MG63 (cell line): ENCODE measurements around the gene SORL1. TPM values are rescaled to one million over a fixed set of nuclear protein-coding genes. Genes with fewer than 3 reads are reported as not detected.
"Not testable (repeated sequence)": the region's sequence is repeated elsewhere in the genome, so short reads cannot be mapped to it uniquely, and the experiment has no call there.

Experiments
- DNase-seq: peaks from one replicate; pipeline ENCODE4 v3.0.0-alpha.2; 2020
- H3K27me3 ChIP-seq: fragments of 250-450 bp; sonication (Bioruptor Pico); 2 replicates; pipeline ENCODE4 v1.5.1; 2020; ENCODE audit warnings: mild to moderate bottlenecking, moderate library complexity
- H3K36me3 ChIP-seq: fragments of 250-450 bp; sonication (Bioruptor Pico); 2 replicates; pipeline ENCODE4 v1.5.1; 2020; ENCODE audit warnings: mild to moderate bottlenecking, moderate library complexity
- H3K4me3 ChIP-seq: fragments of 250-450 bp; sonication (Bioruptor Pico); 2 replicates; pipeline ENCODE4 v1.5.1; 2020; ENCODE audit warnings: mild to moderate bottlenecking, moderate library complexity
- H3K9me3 ChIP-seq: fragments of 250-450 bp; sonication (Bioruptor Pico); 2 replicates; pipeline ENCODE4 v1.5.1; 2020; ENCODE audit warnings: mild to moderate bottlenecking, moderate library complexity
- total RNA-seq: library from RNA; depleted of rRNA; stranded (reverse); fragments of >200 nt; shearing (Covaris generic); gene quantifications from 2 replicates; pipeline ENCODE4 v1.2.3, GENCODE V29; 2014; ENCODE audit warnings: low replicate concordance; rRNA removed

The SORL1 gene
- total RNA-seq: 0.59 and 0.69 TPM in 2 replicates

DNA sequence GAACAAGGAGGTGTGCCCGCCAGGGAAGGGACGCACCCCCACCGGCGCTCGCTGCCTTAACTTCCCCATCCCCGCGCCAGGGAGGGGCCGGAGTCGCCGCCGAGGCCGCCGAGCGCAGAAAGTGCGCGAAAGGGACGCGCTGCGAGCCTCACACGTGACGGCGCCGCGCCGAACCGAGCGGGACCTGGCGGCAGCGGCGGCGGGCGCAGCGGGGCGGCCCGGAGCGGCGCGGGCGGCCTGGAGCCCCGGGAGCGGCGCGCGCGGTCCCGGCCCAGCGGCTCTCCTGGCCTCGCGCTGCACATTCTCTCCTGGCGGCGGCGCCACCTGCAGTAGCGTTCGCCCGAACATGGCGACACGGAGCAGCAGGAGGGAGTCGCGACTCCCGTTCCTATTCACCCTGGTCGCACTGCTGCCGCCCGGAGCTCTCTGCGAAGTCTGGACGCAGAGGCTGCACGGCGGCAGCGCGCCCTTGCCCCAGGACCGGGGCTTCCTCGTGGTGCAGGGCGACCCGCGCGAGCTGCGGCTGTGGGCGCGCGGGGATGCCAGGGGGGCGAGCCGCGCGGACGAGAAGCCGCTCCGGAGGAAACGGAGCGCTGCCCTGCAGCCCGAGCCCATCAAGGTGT lies at the start of gene SORL1:
TSS of gene SORL1 (plus strand) at position 329 of the 623 bp plus-strand sequence. CDS start at position 347, 18 bp downstream.
- Histone ChIP-seq H3K27me3 (peaks cover 10% of the 10 kb centered on the region), H3K36me3 (no peaks in the 10 kb centered on the region), H3K4me3 (peak within 1 kb of the TSS; percentile 53), H3K9me3 (no peaks in the 10 kb centered on the region)
- peak; percentile 62 for DNase-seq

DNA sequence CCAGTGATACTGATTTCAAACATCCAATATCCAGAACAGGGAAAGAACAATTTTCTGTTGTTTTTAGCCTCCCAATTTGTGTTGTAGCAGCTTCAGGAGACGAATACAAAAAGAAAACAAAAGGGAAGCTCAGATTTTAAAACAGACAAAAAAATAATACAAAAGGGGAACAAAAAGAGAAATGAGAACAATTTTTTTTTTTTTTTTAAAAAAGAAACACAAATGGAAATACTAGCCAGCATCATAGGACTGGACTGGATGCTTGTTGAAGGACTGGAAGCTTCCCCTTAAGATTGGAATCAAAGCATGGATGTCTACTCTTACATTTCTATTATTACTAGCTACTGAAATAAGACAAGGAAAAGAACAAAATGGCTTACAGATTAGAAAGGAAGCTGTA lies 46.5 kb upstream of the SORL1 start:
- no peak overlapping the region for H3K4me3 ChIP-seq
- H3K36me3 ChIP-seq: no peaks in the 10 kb centered on the region
- no peaks in the 10 kb centered on the region for H3K27me3 ChIP-seq
- no peak for DNase-seq
- peaks cover 3% of the 10 kb centered on the region; the same call in 1 of the 2 replicates for H3K9me3 ChIP-seq

DNA sequence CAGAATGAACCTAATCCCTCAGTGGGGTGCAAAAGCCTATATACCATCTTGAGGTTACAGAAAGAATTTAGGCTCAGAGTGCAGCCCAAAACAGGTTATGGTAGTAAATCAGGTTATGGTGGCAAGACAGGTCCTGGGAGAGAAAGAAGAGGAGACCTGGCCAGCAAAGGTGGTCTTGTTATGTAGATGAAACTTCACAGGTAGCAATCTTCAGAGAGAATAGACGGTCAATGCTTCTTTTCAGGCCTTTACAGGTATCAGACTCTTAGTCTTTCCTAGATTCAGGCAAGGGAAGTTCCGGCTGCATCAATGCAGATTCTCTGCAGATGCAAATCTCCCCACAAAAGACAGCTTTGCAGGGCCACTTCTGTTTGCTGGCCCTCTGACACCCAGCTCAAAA lies 45.8 kb upstream of the SORL1 start:
- H3K27me3 ChIP-seq: no peaks in the 10 kb centered on the region
- no peaks in the 10 kb centered on the region for H3K36me3 ChIP-seq
- peaks cover 3% of the 10 kb centered on the region; the same call in 1 of the 2 replicates for H3K9me3 ChIP-seq
- DNase-seq: no peak
- H3K4me3 ChIP-seq: no peak overlapping the region

DNA sequence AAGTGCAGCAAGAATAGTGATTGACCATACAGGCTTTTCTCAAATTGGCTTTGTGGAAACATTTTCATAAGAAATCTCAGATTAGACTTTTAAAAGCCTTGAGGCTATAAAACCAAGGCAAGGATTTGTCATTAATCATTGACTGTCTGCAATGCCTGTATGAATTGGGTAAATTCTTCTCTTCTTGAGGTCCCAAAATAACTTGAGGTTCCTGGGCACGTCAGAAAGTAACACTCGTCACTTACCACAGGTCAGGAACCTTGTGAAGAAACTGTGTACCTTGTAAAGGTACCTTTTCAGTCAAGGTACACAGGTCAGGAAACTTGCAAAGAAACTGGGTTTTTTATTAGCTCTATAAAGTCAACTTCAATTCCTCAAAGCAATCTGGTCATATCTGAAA lies 43.3 kb upstream of the SORL1 start:
- DNase-seq: no peak
- Histone ChIP-seq H3K27me3 (no peaks in the 10 kb centered on the region), H3K9me3 (no peaks in the 10 kb centered on the region), H3K4me3 (no peak overlapping the region), H3K36me3 (no peaks in the 10 kb centered on the region)

DNA sequence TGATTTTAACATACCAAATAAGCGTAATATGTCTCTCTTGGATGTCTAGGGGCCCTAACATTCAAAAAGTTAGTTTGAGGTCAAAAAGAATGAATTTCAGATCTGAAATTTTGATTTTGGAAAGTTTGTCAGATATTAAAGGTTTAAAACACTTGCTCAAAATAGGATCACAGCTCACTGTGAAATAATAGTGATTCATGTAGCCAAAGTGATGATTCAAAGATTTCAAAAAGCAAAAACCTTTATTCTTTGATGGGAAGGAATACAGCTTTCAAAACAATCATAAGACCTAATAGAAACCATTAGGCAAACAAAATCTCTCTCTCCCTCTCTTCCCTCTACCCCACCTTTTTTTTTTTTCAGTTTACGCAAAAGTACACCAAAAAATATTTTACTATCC lies 42.1 kb upstream of the SORL1 start:
- H3K27me3 ChIP-seq, H3K36me3 ChIP-seq, DNase-seq, H3K4me3 ChIP-seq, H3K9me3 ChIP-seq: not testable (repeated sequence)

DNA sequence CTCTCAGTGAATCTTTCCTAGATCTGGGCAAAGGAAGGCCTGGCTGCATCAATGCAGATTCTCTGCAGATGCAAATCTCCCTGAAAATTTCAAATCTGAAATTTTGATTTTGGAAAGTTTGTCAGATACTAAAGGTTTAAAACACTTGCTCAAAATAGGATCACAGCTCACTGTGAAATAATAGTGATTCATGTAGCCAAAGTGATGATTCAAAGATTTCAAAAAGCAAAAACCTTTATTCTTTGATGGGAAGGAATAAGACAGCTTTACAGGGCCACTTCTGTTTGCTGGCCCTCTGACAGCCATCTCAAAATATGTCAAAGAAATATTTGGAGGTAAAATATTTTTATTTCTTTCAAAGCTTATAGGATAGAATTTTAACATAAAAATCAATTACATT lies 40.8 kb upstream of the SORL1 start:
- H3K9me3 ChIP-seq, DNase-seq, H3K4me3 ChIP-seq, H3K27me3 ChIP-seq, H3K36me3 ChIP-seq: not testable (repeated sequence)

DNA sequence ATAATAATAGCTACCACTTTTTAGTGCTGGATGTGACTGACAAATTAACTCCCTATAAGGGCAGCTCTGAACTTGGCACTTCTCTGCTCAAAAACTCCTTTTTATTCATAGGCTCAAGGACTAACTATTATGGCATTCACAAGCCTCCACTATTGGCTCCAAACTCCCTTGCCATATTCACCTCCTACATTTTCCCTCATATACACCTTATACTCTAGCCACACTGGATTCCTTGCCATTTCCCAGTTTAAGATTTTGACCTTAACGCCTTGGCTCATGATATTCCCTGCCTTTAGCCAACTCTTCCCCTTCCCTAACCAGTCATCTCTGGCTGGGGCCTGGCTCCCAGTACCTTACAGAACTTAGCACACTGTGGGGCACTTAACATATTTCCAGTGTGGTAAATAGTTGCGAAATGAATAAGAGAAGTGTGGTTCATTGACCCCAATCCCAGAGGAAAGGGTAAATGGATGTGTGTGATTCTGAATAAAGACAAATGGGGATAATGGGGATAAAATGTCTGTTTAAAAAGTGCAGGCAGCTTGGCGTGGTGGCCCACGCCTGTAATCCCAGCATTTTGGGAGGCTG lies 40.0 kb upstream of the SORL1 start:
- peak; percentile 4 for DNase-seq
- Histone ChIP-seq H3K4me3 (no peak overlapping the region), H3K9me3 (no peaks in the 10 kb centered on the region), H3K36me3 (no peaks in the 10 kb centered on the region), H3K27me3 (no peaks in the 10 kb centered on the region)

DNA sequence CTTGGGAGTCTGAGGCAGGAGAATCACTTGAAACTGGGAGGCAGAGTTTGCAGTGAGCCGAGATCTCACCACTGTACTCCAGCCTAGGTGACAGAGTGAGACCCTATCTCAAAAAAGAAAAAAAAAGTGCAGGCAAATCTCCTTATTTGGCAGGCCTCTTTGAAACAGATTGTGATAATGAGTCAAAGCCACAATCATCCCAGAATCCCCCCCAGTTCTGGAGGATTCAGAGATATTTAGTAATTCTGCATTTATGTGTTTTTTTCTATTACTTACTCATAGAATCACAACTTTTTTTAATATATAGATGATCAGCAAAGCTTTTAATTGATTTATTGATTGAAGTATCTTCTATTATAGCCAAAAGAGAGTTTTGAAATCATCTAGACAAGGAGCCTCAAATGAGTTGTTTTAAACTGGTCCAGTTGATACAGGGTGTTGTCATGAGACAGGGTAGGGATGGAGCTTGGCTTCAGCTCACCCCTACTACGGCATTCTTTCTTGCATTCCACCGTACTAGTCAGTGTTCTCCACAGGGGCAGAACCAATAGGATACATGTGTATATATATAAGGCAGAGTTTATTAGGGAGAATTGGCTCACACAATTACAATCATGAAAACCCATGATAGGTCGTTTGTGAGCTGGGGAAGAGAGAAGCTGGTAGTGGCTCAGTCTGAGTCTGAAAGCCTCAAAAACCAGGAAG lies 39.3 kb upstream of the SORL1 start:
- no peak for DNase-seq
- H3K27me3 ChIP-seq: no peaks in the 10 kb centered on the region
- no peaks in the 10 kb centered on the region for H3K9me3 ChIP-seq

GRCh38 chr11:121414141-121414913 lies 37.8 kb upstream of the SORL1 start:
- H3K9me3 ChIP-seq: no peaks in the 10 kb centered on the region
- no peaks in the 10 kb centered on the region for H3K27me3 ChIP-seq
- no peak for DNase-seq
- no peaks in the 10 kb centered on the region for H3K36me3 ChIP-seq
- no peak overlapping the region for H3K4me3 ChIP-seq

More for the DNA sequence above, 39.3 kb upstream of the SORL1 start:
- H3K4me3 ChIP-seq: no peak overlapping the region
- no peaks in the 10 kb centered on the region for H3K36me3 ChIP-seq

DNA sequence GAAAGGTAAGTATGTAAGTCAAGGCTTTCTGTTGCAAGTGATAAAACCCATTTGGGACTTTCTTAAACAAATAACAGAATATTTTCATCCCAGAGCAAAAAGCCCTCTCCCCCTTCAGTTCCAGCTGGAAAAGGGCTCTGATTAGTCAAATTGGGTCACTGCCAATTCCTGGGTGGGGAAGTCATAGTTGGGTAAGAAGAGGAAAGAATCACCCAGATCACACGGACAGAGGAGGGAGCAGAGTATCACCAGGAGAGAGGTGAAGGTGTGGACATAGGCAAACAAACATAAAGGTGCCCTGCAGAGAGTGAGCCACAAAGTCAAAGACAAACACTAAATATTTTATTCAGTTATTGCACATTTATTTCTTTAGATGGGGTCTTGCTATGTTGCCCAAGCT lies 36.3 kb upstream of the SORL1 start:
- no peaks in the 10 kb centered on the region for H3K27me3 ChIP-seq
- no peak overlapping the region for H3K4me3 ChIP-seq
- H3K9me3 ChIP-seq: no peaks in the 10 kb centered on the region
- DNase-seq: peak; percentile 36
- no peaks in the 10 kb centered on the region for H3K36me3 ChIP-seq

- Histone ChIP-seq H3K9me3 (no peaks in the 10 kb centered on the region), H3K27me3 (no peaks in the 10 kb centered on the region), H3K36me3 (no peaks in the 10 kb centered on the region), H3K4me3 (no peak overlapping the region)
- DNase-seq: peak; percentile 91
These were observed 35.0 kb upstream of the SORL1 start for GRCh38 chr11:121417055-121417551.

GRCh38 chr11:121417607-121418006 lies 34.5 kb upstream of the SORL1 start:
- no peaks in the 10 kb centered on the region for H3K9me3 ChIP-seq
- no peaks in the 10 kb centered on the region for H3K27me3 ChIP-seq
- no peak overlapping the region for H3K4me3 ChIP-seq
- no peaks in the 10 kb centered on the region for H3K36me3 ChIP-seq
- no peak for DNase-seq

DNA sequence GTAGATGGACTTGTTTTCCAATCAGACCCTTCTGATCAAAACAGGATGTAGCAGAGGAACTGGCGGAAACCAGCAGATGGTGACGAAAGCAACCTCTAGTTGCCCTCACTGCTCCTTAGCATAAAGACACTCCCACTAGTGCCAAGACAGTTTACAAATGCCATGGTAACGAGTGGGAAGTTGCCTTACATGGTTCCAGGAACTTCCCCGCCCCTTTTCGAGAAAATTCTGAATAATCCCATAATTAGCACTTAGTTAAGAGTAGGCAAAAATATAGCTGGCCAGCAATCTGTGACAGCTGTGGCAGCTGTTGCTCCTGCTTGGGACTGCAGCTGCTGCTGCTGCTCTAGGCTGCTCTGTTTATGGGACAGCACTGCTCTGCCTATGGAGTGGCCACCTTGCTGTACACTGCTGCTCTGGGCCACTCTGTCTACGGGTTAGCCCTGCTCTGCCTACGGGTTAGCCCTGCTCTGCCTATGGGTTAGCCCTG lies 33.4 kb upstream of the SORL1 start:
- no peak for DNase-seq
- Histone ChIP-seq H3K36me3 (no peaks in the 10 kb centered on the region), H3K4me3 (no peak overlapping the region), H3K27me3 (no peaks in the 10 kb centered on the region), H3K9me3 (no peaks in the 10 kb centered on the region)

DNA sequence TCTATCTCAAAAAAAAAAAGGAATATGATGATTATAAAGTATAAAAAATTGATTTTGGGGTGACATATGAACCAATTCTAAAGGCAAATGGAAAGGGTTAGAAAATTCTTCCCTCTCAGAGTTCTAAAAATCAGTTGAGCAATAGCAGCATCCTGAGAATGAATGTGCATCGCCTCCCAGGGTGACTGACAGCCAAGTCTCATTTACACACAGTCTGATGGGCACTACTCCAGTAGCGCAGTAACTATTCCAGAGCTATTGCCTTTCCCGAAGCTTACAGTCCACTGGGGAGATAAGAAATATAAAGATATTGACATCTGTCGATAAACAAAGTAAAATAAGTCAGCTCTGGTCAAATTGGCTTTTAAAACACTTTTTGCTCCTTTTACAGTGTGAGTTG lies 32.3 kb upstream of the SORL1 start:
- Histone ChIP-seq H3K4me3 (no peak overlapping the region), H3K27me3 (no peaks in the 10 kb centered on the region), H3K9me3 (no peaks in the 10 kb centered on the region), H3K36me3 (no peaks in the 10 kb centered on the region)
- no peak for DNase-seq

DNA sequence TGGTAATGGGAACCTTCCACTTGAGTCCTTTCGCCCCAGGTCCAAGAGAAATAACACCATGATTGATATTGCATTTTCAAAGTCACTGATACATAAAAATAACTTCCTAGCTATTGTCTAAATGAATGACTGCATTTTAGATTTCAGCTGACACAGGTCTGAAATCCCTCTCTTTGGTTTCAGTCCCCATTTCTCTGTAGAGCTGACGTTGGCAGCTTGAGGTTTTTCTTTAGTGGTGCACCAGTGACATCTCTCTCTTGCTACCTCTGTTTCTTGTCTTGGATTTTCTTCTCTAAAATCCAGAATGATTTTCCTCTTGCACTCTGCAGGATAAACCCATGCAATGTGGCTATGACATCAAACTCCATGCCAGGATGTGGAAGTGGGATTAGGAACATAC lies 31.7 kb upstream of the SORL1 start:
- Histone ChIP-seq H3K9me3 (no peaks in the 10 kb centered on the region), H3K4me3 (no peak overlapping the region), H3K27me3 (no peaks in the 10 kb centered on the region), H3K36me3 (no peaks in the 10 kb centered on the region)
- DNase-seq: no peak

DNA sequence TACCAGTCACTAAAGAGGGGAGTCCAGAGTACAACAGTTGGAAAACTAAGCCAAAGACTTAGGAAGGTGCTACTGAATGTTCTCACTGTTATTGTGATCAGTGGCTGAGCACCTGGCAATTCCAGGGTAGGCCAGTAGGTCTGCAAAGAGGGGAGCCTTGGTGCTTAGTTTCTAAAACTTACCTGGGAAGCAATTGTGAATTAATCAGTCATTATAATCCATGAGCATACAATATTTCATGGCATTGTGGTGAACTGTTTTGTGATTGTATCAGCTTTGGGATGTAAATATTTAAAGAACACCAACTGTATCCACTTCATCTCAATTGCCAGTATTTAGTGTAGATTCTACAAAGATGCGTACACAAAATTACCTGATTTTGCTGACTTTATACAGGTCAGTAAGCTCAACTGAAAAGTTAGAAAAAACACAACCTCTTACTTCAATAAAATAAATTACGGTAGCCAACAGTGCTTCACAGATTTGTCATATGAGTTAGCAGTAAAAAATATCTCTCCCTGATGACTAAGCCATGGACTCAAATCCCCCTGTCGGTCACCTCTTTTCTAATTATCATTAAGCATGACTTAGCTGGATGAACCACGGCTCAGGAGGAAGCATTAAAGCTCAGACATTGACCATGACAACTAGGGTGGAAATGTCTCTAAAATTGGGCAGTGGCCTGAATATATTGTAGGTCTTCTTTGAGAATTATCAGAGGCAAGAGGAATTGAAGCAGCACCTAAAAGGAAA lies 30.8 kb upstream of the SORL1 start:
- no peak for DNase-seq
- Histone ChIP-seq H3K9me3 (no peaks in the 10 kb centered on the region), H3K27me3 (no peaks in the 10 kb centered on the region), H3K4me3 (no peak overlapping the region), H3K36me3 (no peaks in the 10 kb centered on the region)
